ENCODE measurements around the gene SIRT3.

SIRT3 gene

GRCh38 chr11:207208-207862 is 28.8 kb downstream of the SIRT3 start, which contains the start of the genes BET1L and RIC8A:
Gene BET1L, minus strand, starts transcription at chr11:207399. Its CDS starts 78 bp downstream, at chr11:207321.
Gene RIC8A, plus strand, starts transcription at chr11:207708. Its CDS starts 1,147 bp downstream, at chr11:208855.
- no peak for TF ChIP-seq CTCF (IDR thresholded peaks at IDR 0.05; ENCODE audit: low read depth, low read length)
- peak within 1 kb of the TSS; percentile 96 for H3K4me3 ChIP-seq (ENCODE audit: low read depth, low read length)

GRCh38 chr11:206526-207207 is 29.5 kb downstream of the SIRT3 start:
- no peak for TF ChIP-seq CTCF (IDR thresholded peaks at IDR 0.05; ENCODE audit: low read depth, low read length)
- H3K4me3 ChIP-seq (ENCODE audit: low read depth, low read length), result peak overlapping the region; percentile 96

GRCh38 chr11:206002-206384 is 30.1 kb downstream of the SIRT3 start:
- TF ChIP-seq CTCF (IDR thresholded peaks at IDR 0.05; ENCODE audit: low read depth, low read length), result no peak
- peak overlapping the region; percentile 96 for H3K4me3 ChIP-seq (ENCODE audit: low read depth, low read length)

GRCh38 chr11:205221-206001 is 30.7 kb downstream of the SIRT3 start:
- H3K4me3 ChIP-seq (ENCODE audit: low read depth, low read length), result peak overlapping the region; percentile 96
- no peak for TF ChIP-seq CTCF (IDR thresholded peaks at IDR 0.05; ENCODE audit: low read depth, low read length)

GRCh38 chr11:204587-205109 is 31.5 kb downstream of the SIRT3 start:
- no peak for TF ChIP-seq CTCF (IDR thresholded peaks at IDR 0.05; ENCODE audit: low read depth, low read length)
- H3K4me3 ChIP-seq (ENCODE audit: low read depth, low read length), result no peak overlapping the region

- no peak overlapping the region for H3K4me3 ChIP-seq (ENCODE audit: low read depth, low read length)
- TF ChIP-seq CTCF (IDR thresholded peaks at IDR 0.05; ENCODE audit: low read depth, low read length), result no peak
Observed at GRCh38 chr11:203945-204586, 32.1 kb downstream of the SIRT3 start.
